Stimulated activated CD8-positive, alpha-beta memory T cell treated with anti-CD3 and anti-CD28 coated beads, Interleukin-7, amount 100 ng/mL, for 48 hours (primary cell): ENCODE results near the gene CD109.
"Not testable (repeated sequence)": the region's sequence is repeated elsewhere in the genome, so short reads cannot be mapped to it uniquely, and the experiment has no call there.

Source experiments
- DNase-seq, 2 donors: peaks; one replicate each; pipeline ENCODE4 v3.0.0-alpha.2; 2020; ENCODE audit warnings: low read depth in 1 of 2; ENCODE audit errors: extremely low read depth in 1 of 2

Gene CD109

GRCh38 chr6:73724389-73724788 is 28.4 kb downstream of the CD109 start:
- no peak for DNase-seq

GRCh38 chr6:73725192-73725591 is 29.2 kb downstream of the CD109 start:
- not testable (repeated sequence) for DNase-seq

- no peak for DNase-seq
These were observed 31.1 kb downstream of the CD109 start for GRCh38 chr6:73727114-73727513.

- peak; percentile 32 to 39 for DNase-seq
These were observed 32.7 kb downstream of the CD109 start for GRCh38 chr6:73728548-73729205.

GRCh38 chr6:73731285-73731684 is 35.3 kb downstream of the CD109 start:
- no peak for DNase-seq

GRCh38 chr6:73732845-73733675 is 37.1 kb downstream of the CD109 start:
- DNase-seq: peak; percentile 35 to 39

GRCh38 chr6:73733791-73734190 is 37.8 kb downstream of the CD109 start:
- DNase-seq: no peak

GRCh38 chr6:73734832-73735453 is 38.9 kb downstream of the CD109 start:
- no peak for DNase-seq

GRCh38 chr6:73738367-73739028 is 42.5 kb downstream of the CD109 start:
- DNase-seq: no peak

- DNase-seq: no peak
These were observed 43.1 kb downstream of the CD109 start for GRCh38 chr6:73739096-73739495.

- DNase-seq: no peak
These were observed 46.4 kb downstream of the CD109 start for GRCh38 chr6:73742433-73742832.

GRCh38 chr6:73743081-73743480 is 47.1 kb downstream of the CD109 start:
- no peak for DNase-seq

GRCh38 chr6:73743556-73743955 is 47.6 kb downstream of the CD109 start:
- DNase-seq: no peak

GRCh38 chr6:73746787-73747186 is 50.8 kb downstream of the CD109 start:
- no peak for DNase-seq

- no peak for DNase-seq
These were observed 51.3 kb downstream of the CD109 start for GRCh38 chr6:73747289-73747688.

GRCh38 chr6:73752943-73753342 is 56.9 kb downstream of the CD109 start:
- no peak for DNase-seq

- DNase-seq: no peak
These were observed 70.0 kb downstream of the CD109 start for GRCh38 chr6:73766040-73766439.

- DNase-seq: no peak
These were observed 72.6 kb downstream of the CD109 start for GRCh38 chr6:73768558-73768957.

- DNase-seq: no peak
These were observed 74.0 kb downstream of the CD109 start for GRCh38 chr6:73769976-73770375.

GRCh38 chr6:73774311-73774774 is 78.3 kb downstream of the CD109 start:
- no peak for DNase-seq

- DNase-seq: no peak
These were observed 83.9 kb downstream of the CD109 start for GRCh38 chr6:73779943-73780342.
